Activated naive CD4-positive, alpha-beta T cell treated with anti-CD3 and anti-CD28 coated beads, Interleukin-2, amount 50 U/mL, for 72 hours (primary cell): ENCODE results near the gene SLC16A4. TPM values are rescaled to one million over a fixed set of nuclear protein-coding genes. Genes with fewer than 3 reads are reported as not detected.

Source experiments
- ATAC-seq, 2 donors: fragments of 150-1000 bp; cut with Tn5 transposase; 2 replicates each; pipeline ENCODE4 v1.10.0; 2021; ENCODE audit warnings: mild to moderate bottlenecking in 2 of 2, moderate library complexity in 2 of 2
- DNase-seq, 2 donors: peaks; one replicate each; pipeline ENCODE4 v3.0.0; 2021 to 2022; ENCODE audit warnings: low spot score in 2 of 2
- H3K27ac Mint-ChIP-seq, 2 donors: one replicate each; pipeline ENCODE4 v1.8.0; 2022; ENCODE audit warnings: mild to moderate bottlenecking in 2 of 2, mixed read lengths in 2 of 2
- H3K36me3 Mint-ChIP-seq, 2 donors: one replicate each; pipeline ENCODE4 v1.8.0; 2022; ENCODE audit warnings: mixed read lengths in 2 of 2
- H3K9me3 Mint-ChIP-seq, 2 donors: one replicate each; pipeline ENCODE4 v1.8.0; 2022; ENCODE audit warnings: mixed read lengths in 2 of 2
- total RNA-seq, 2 donors: library from RNA; stranded (reverse); gene quantifications; one replicate each; pipeline ENCODE4 v1.2.3, GENCODE V29; 2022

The SLC16A4 gene
- total RNA-seq, 2 donors from 2014 or later = 0.45 to 0.87 TPM

DNA sequence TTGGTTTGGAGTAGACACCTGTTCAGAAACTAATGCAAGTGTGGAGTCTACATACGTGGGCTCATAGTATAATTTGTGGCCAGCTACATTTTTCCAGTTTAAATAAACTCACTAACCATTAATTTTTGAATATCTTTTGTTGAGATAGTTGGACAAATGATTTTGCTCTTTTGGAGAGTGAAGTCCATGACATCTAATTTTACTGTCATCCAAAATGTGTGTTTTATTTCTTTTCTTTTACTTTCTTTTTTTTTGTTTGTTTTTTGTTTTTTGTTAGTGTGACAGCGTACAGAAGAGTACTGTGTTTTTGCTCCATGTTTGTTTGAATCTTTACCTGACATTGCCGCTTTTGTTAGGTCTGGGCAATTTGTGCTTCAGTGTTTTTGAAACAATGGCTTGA, 46.7 kb downstream of the SLC16A4 start:
- Mint-ChIP-seq H3K36me3 (peaks cover 53 to 79% of the 10 kb centered on the region in 2 donors), H3K27ac (peak overlapping the region in 1 of 2 donors; percentile 15), H3K9me3 (no peaks in the 10 kb centered on the region)
- ATAC-seq (no peak), DNase-seq (no peak)

DNA sequence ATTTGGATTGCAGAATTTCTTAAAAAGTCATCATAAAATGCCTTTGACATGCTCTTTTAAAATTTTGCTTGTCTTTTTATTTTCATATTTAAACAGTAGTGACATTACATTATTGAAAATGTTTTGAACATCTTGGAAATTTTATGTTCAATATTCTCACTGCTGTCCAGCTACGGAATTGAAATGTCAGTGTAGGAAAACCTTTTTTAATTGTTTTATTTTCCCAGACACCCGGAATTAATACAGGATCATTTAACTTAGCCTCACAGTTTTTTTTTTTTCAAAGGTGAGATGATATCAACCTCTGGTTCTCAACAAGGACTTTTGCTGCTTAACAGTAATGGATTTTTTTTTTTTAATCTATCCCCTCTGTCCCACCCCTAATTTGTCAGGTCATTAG, 47.6 kb downstream of the SLC16A4 start:
- H3K27ac Mint-ChIP-seq = peak overlapping the region in 1 of 2 donors; percentile 73
- no peak for DNase-seq
- peaks cover 45 to 71% of the 10 kb centered on the region in 2 donors for H3K36me3 Mint-ChIP-seq
- no peak for ATAC-seq
- no peaks in the 10 kb centered on the region for H3K9me3 Mint-ChIP-seq

- H3K36me3 Mint-ChIP-seq = peaks cover 43 to 61% of the 10 kb centered on the region in 2 donors
- no peak for ATAC-seq
- DNase-seq = no peak
These were observed 48.9 kb downstream of the SLC16A4 start for GRCh38 chr1:110341872-110342331.

GRCh38 chr1:110341146-110341871, 49.5 kb downstream of the SLC16A4 start:
- H3K9me3 Mint-ChIP-seq = no peaks in the 10 kb centered on the region
- peaks cover 37 to 55% of the 10 kb centered on the region in 2 donors for H3K36me3 Mint-ChIP-seq
- DNase-seq (no peak), ATAC-seq (no peak)
- H3K27ac Mint-ChIP-seq = peak overlapping the region in 1 of 2 donors; percentile 36

More at GRCh38 chr1:110341872-110342331, 48.9 kb downstream of the SLC16A4 start:
- H3K27ac Mint-ChIP-seq = peak overlapping the region in 1 of 2 donors; percentile 65
- no peaks in the 10 kb centered on the region for H3K9me3 Mint-ChIP-seq

DNA sequence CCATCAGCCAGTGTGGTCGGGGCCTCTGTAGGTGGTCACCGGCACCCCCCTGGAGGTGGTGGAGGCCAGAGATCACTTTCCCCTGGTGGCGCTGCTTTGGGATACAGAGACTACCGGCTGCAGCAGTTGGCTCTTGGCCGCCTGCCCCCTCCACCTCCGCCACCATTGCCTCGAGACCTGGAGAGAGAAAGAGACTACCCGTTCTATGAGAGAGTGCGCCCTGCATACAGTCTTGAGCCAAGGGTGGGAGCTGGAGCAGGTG, 50.7 kb downstream of the SLC16A4 start:
- DNase-seq = no peak
- ATAC-seq = no peak
- H3K27ac Mint-ChIP-seq = no peak overlapping the region
- H3K36me3 Mint-ChIP-seq = peaks cover 37 to 43% of the 10 kb centered on the region in 2 donors
- no peaks in the 10 kb centered on the region for H3K9me3 Mint-ChIP-seq

DNA sequence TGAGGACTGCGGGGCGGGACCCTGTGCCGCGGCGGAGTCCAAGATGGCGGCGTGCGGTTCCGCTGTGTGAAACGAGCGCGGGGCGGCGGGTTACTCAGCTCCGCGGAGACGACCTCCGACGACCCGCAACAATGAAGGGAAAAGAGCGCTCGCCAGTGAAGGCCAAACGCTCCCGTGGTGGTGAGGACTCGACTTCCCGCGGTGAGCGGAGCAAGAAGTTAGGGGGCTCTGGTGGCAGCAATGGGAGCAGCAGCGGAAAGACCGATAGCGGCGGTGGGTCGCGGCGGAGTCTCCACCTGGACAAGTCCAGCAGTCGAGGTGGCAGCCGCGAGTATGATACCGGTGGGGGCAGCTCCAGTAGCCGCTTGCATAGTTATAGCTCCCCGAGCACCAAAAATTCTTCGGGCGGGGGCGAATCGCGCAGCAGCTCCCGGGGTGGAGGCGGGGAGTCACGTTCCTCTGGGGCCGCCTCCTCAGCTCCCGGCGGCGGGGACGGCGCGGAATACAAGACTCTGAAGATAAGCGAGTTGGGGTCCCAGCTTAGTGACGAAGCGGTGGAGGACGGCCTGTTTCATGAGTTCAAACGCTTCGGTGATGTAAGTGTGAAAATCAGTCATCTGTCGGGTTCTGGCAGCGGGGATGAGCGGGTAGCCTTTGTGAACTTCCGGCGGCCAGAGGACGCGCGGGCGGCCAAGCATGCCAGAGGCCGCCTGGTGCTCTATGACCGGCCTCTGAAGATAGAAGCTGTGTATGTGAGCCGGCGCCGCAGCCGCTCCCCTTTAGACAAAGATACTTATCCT, 51.2 kb downstream of the SLC16A4 start:
- peak; percentile 68 to 78 for DNase-seq
- peak; percentile 8 to 35 for ATAC-seq
- Mint-ChIP-seq H3K36me3 (peaks cover 37 to 41% of the 10 kb centered on the region in 2 donors), H3K9me3 (no peaks in the 10 kb centered on the region), H3K27ac (no peak overlapping the region)

- Mint-ChIP-seq H3K36me3 (peaks cover 36 to 41% of the 10 kb centered on the region in 2 donors), H3K9me3 (no peaks in the 10 kb centered on the region), H3K27ac (peak within 1 kb of the TSS in 1 of 2 donors; percentile 98)
- peak; percentile 78 to 82 for ATAC-seq
- DNase-seq = peak; percentile 93 to 98
These were observed 51.9 kb downstream of the SLC16A4 start, which contains the start of gene RBM15 for GRCh38 chr1:110338886-110339406. TSS of gene RBM15 (plus strand) at chr1:110339377. CDS start at chr1:110339406, 29 bp downstream.

DNA sequence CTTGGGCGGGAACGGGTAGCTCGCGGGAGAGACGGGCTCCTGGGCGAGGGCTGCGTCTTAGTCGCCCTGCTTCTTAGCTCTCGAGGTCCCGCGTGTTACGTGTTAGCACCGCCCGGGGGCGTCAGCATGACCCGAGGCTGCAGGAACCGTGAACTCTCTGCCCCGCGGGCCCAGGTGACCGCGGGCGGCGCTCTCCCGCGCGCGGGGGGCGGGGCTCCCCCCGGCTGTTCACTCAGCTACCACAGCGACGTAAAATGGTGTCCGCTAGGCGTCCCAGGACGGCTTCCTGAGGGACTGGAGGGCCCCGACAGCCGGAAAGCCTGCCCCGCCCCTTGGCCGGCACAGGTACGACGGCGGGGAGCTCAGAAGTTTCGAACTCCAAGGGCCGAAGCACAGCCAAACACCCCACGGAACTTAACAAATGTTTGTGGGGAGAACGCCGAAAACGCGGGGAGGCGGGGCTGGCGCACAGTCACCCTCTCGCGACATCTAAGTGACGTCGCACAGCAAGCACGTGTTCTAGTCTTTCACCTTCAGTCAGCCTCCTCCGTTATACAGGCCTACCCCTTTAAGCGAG, 52.4 kb downstream of the SLC16A4 start:
- peak overlapping the region in 1 of 2 donors; percentile 98 for H3K27ac Mint-ChIP-seq
- H3K9me3 Mint-ChIP-seq = no peaks in the 10 kb centered on the region
- H3K36me3 Mint-ChIP-seq = peaks cover 30 to 37% of the 10 kb centered on the region in 2 donors
- DNase-seq (peak; percentile 89 to 97), ATAC-seq (peak; percentile 80 to 82)

DNA sequence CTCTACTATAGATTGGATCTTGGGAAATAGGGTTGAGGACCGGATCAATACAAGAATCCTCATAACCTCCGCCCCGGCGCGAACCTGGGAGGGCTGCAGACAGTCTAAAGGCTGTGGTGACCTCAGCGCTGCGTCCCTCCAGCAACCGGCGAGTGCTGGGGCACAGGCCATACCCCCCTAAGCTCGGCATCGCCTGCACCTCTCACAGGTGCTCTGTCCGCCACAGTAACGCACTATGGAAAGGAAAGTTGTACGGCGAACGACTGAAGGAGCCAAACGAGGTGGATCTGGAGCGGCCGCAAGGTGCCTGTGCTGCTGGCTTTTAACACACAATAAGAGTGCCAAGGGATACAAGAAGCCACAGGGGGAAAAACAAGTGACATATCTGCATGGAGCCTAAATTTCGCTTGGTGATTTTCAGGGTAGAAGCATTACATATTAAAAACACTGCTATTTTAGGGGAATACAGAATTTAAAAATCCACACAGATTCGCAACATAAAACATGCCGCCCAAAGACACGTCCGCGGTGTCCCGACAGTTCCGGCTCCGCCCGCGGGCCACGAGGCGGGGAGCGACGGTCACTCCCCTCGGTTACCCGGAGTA, 53.0 kb downstream of the SLC16A4 start:
- peak overlapping the region in 1 of 2 donors; percentile 98 for H3K27ac Mint-ChIP-seq
- ATAC-seq (no peak), DNase-seq (peak; percentile 48 to 63)
- peaks cover 30 to 31% of the 10 kb centered on the region in 2 donors for H3K36me3 Mint-ChIP-seq
- H3K9me3 Mint-ChIP-seq = no peaks in the 10 kb centered on the region

- Mint-ChIP-seq H3K27ac (peak overlapping the region; percentile 71 to 85), H3K36me3 (peaks cover 18 to 24% of the 10 kb centered on the region in 2 donors), H3K9me3 (no peaks in the 10 kb centered on the region)
- ATAC-seq (no peak), DNase-seq (no peak)
These were observed 54.4 kb downstream of the SLC16A4 start for GRCh38 chr1:110336300-110337039.

DNA sequence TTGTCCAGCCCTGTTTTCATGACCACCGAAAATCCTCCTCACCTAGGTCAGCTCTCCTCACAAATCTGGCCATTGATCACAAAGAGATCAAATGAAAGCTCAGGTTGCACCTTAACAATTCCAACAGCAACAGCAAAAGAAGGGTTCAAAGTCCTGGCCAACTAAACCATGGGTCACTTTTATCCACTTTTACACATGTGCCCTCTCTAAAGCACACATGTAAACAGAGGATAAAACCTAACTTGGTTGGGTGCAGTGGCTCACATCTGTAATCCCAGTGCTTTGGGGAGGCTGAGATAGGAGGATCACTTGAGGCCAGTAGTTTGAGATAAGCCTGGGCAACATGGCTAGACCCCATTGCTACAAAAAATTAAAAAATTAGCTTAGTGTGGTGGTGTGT, 55.6 kb downstream of the SLC16A4 start:
- no peak for ATAC-seq
- Mint-ChIP-seq H3K36me3 (peaks cover 6 to 12% of the 10 kb centered on the region in 2 donors), H3K9me3 (no peaks in the 10 kb centered on the region), H3K27ac (no peak overlapping the region)
- DNase-seq = no peak

DNA sequence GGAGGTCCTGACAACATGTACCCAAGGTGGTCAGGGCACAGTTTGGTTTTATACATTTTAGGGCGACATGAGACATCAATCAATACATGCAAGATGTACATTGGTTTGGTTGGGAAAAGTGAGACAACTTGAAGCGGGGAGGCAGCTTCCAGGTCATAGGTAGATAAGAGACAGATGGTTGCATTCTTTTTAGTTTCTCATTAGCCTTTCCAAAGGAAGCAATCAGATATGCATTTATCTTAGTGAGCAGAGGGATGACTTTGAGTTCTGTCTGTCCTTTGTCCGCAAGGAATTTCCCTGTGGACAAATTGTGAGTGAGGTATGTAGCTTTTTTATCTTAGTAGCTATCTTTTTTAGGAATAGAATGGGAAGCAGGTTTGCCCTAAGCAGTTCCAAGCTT, 62.1 kb downstream of the SLC16A4 start:
- Mint-ChIP-seq H3K9me3 (no peaks in the 10 kb centered on the region), H3K36me3 (no peaks in the 10 kb centered on the region), H3K27ac (no peak overlapping the region)
- ATAC-seq (no peak), DNase-seq (no peak)

GRCh38 chr1:110328274-110328673, 62.6 kb downstream of the SLC16A4 start:
- Mint-ChIP-seq H3K36me3 (no peaks in the 10 kb centered on the region), H3K27ac (no peak overlapping the region), H3K9me3 (no peaks in the 10 kb centered on the region)
- ATAC-seq (no peak), DNase-seq (no peak)

- H3K36me3 Mint-ChIP-seq = no peaks in the 10 kb centered on the region
- H3K27ac Mint-ChIP-seq = no peak overlapping the region
- H3K9me3 Mint-ChIP-seq = no peaks in the 10 kb centered on the region
- no peak for ATAC-seq
- DNase-seq = no peak
These were observed 64.0 kb downstream of the SLC16A4 start for GRCh38 chr1:110326826-110327225.

- ATAC-seq (no peak), DNase-seq (no peak)
- no peaks in the 10 kb centered on the region for H3K36me3 Mint-ChIP-seq
- no peak overlapping the region for H3K27ac Mint-ChIP-seq
- no peaks in the 10 kb centered on the region for H3K9me3 Mint-ChIP-seq
These were observed 66.2 kb downstream of the SLC16A4 start for GRCh38 chr1:110324667-110325066.

- ATAC-seq (no peak), DNase-seq (no peak)
- Mint-ChIP-seq H3K27ac (no peak overlapping the region), H3K36me3 (no peaks in the 10 kb centered on the region), H3K9me3 (no peaks in the 10 kb centered on the region)
These were observed 69.0 kb downstream of the SLC16A4 start for GRCh38 chr1:110321846-110322245.
